Renal cortex interstitium (tissue), 11 donors: ENCODE results near the gene BRI3BP. TPM values are rescaled to one million over a fixed set of nuclear protein-coding genes. Genes with fewer than 3 reads are reported as not detected.
"Not testable (repeated sequence)": the region's sequence is repeated elsewhere in the genome, so short reads cannot be mapped to it uniquely, and the experiment has no call there.

ENCODE experiments used
- DNase-seq, 11 donors: peaks; one replicate each; pipeline ENCODE4 v3.0.0-alpha.2; 2013; ENCODE audit warnings: low read depth in 9 of 11, low spot score in 4 of 11; ENCODE audit errors: extremely low read depth in 1 of 11
- polyA plus RNA-seq, 3 donors: library from polyadenylated mRNA; unstranded; fragments of 120-200 nt; gene quantifications; one replicate each; pipeline ENCODE4 v1.2.1, GENCODE V29; 2013; ENCODE audit not compliant: insufficient read length in 3 of 3

Gene BRI3BP
- polyA plus RNA-seq, 3 donors: 9.1 to 10.6 (median 10.3) TPM

- DNase-seq: no peak
Observed at GRCh38 chr12:125005652-125006051, 12.2 kb downstream of the BRI3BP start.

- DNase-seq: no peak
Observed at GRCh38 chr12:125006365-125006764, 12.9 kb downstream of the BRI3BP start.

GRCh38 chr12:125013816-125014442 lies 20.5 kb downstream of the BRI3BP start:
- no peak for DNase-seq

GRCh38 chr12:125014526-125014925 lies 21.1 kb downstream of the BRI3BP start:
- no peak for DNase-seq

- DNase-seq: no peak
Observed at GRCh38 chr12:125015680-125016310, 22.4 kb downstream of the BRI3BP start.

GRCh38 chr12:125017801-125018200 lies 24.4 kb downstream of the BRI3BP start:
- DNase-seq: no peak

- DNase-seq: no peak
Observed at GRCh38 chr12:125018356-125018755, 24.9 kb downstream of the BRI3BP start.

- DNase-seq: no peak
Observed at GRCh38 chr12:125021096-125021495, 27.7 kb downstream of the BRI3BP start.

- no peak for DNase-seq
Observed at GRCh38 chr12:125021771-125022170, 28.3 kb downstream of the BRI3BP start.

- DNase-seq: no peak
Observed at GRCh38 chr12:125023065-125023464, 29.6 kb downstream of the BRI3BP start.

- no peak for DNase-seq
Observed at GRCh38 chr12:125024949-125025563, 31.6 kb downstream of the BRI3BP start.

- no peak for DNase-seq
Observed at GRCh38 chr12:125025606-125026235, 32.3 kb downstream of the BRI3BP start.

- DNase-seq: no peak
Observed at GRCh38 chr12:125028106-125028505, 34.7 kb downstream of the BRI3BP start.

- DNase-seq: no peak
Observed at GRCh38 chr12:125029761-125030358, 36.4 kb downstream of the BRI3BP start.

GRCh38 chr12:125031471-125031870 lies 38.0 kb downstream of the BRI3BP start:
- DNase-seq: not testable (repeated sequence)

- DNase-seq: no peak
Observed at GRCh38 chr12:125032466-125033152, 39.2 kb downstream of the BRI3BP start.

- DNase-seq: no peak
Observed at GRCh38 chr12:125033288-125033687, 39.8 kb downstream of the BRI3BP start.

- no peak for DNase-seq
Observed at GRCh38 chr12:125038976-125039625, 45.7 kb downstream of the BRI3BP start.

GRCh38 chr12:125049093-125049458 lies 55.6 kb downstream of the BRI3BP start:
- DNase-seq: peak in 1 of 11 donors; percentile 32
